ENCODE data around the gene ZNF442.
"Not testable (repeated sequence)": the region's sequence is repeated elsewhere in the genome, so short reads cannot be mapped to it uniquely, and the experiment has no call there.

The ZNF442 gene

DNA sequence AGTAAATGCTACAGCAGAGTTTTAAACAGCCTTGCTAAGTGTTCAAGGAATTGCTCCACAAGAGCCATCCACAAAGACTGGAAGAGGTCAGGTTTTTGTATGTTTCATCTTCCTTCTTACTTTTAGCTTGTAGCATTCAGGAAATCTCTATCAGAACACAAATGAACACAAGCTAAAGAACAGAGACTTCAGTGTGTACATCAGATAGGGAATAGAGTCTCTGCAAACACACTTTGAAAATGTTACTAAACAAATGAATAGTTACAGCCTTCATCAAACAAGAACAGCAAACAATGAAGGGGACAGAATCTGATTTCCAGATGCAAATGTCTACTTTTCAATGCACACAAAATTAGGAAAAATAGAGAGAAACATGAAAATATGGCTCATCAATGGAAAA lies 39.8 kb downstream of the ZNF442 start:
- no peak for DNase-seq

DNA sequence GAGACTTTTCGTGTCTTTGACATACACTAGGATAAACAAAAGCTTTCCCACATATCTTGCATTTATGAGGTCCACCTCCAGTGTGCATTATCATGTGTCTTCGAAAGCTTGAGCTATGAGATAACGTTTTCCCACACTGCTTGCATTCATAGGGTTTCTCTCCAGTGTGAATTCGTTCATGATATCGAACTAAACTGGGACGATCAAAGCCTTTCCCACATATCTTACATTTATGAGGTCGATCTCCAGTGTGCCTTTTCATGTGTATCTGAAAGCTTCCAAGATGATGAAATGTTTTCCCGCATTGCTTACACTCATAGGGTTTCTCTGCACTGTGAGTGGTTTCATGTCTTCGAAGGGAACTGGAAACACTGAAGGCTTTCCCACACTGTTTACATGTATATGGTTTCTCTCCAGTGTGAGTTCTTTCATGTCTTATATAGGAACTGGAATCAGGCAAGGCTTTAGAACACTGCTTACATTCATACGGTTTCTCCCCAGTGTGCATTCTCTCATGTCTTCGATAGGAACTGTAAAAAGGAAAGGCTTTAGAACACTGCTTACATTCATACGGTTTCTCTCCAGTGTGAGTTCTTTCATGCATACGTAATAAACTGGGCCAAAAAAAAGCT lies 46.6 kb downstream of the ZNF442 start:
- DNase-seq = no peak

DNA sequence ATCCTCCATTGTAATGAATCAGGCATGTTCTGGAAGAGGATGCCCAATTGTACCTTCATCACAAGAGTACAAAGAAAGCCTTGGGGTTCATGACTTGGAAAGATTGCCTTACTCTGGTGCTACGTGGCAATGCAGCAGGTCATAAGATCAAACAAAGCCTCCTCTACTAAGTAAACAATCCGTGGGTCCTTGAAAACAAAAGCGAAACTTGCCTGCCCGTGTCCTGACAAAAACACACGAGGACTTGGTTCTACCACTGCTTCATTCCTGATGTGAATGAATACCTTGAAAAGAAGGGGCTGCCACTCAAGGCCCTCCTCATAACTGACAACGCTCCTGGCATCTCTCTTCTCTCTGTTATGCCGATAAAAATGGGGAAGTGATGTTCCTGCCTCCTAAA lies 50.9 kb downstream of the ZNF442 start:
- DNase-seq = no peak

DNA sequence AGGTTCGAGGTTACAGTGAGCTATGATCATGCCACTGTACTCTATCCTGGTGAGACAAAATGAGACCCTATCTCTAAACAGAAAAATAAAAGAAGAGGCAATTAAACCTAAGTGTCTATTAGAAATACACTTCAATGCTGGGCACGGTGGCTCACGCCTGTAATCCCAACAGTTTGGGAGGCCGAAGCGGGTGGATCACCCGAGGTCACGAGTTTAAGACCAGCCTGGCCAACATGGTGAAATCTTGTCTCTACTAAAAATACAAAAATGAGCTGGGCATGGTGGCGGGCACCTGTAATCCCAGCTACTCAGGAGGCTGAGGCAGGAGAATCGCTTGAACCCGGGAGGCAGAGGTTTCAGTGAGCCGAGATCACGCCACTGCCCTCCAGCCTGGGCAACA lies 56.6 kb downstream of the ZNF442 start:
- not testable (repeated sequence) for DNase-seq
